Astrocyte (in vitro differentiated cells and primary cell): Measurements from ENCODE around the gene BLACAT1. TPM values are rescaled to one million over a fixed set of nuclear protein-coding genes. Genes with fewer than 3 reads are reported as not detected.

Experiments
- DNase-seq: peaks from one replicate; pipeline ENCODE4 v3.0.0-alpha.2; 2010; ENCODE audit warnings: low read depth
- FAIRE-seq: peaks from 2 replicates; lab custom pipeline; 2011; peaks lifted over from hg19 to GRCh38; lab: Jason Lieb, UNC
- H2AFZ ChIP-seq: 2 replicates; pipeline ENCODE4 v1.6.0; 2012; ENCODE audit warnings: low read depth, low read length, inconsistent platforms
- H3K27ac ChIP-seq: 2 replicates; pipeline ENCODE4 v1.5.1; 2011; ENCODE audit warnings: low read depth, low read length, inconsistent platforms
- H3K27me3 ChIP-seq: 2 replicates; pipeline ENCODE4 v1.6.0; 2011; ENCODE audit warnings: low read length, inconsistent platforms; ENCODE audit not compliant: insufficient read depth
- H3K36me3 ChIP-seq: 2 replicates; pipeline ENCODE4 v1.5.1; 2011; ENCODE audit warnings: low read length, inconsistent platforms; ENCODE audit not compliant: insufficient read depth
- H3K4me1 ChIP-seq: 2 replicates; pipeline ENCODE4 v1.5.1; 2011; ENCODE audit warnings: low read length, inconsistent platforms; ENCODE audit not compliant: insufficient read depth
- H3K4me2 ChIP-seq: 2 replicates; pipeline ENCODE4 v1.6.0; 2012; ENCODE audit warnings: low read length, inconsistent platforms
- H3K4me3 ChIP-seq: 2 replicates; pipeline ENCODE4 v1.5.1; 2011; ENCODE audit warnings: low read depth, mild to moderate bottlenecking, low read length, inconsistent platforms; ENCODE audit not compliant: insufficient read depth
- H3K79me2 ChIP-seq: 2 replicates; pipeline ENCODE4 v1.6.0; 2012; ENCODE audit warnings: mild to moderate bottlenecking, low read length, inconsistent platforms; ENCODE audit not compliant: insufficient read depth
- H3K9ac ChIP-seq: 2 replicates; pipeline ENCODE4 v1.6.0; 2012; ENCODE audit warnings: mild to moderate bottlenecking, low read length, inconsistent platforms
- H3K9me3 ChIP-seq: 2 replicates; pipeline ENCODE4 v1.5.1; 2012; ENCODE audit warnings: low read depth, mild to moderate bottlenecking, low read length, inconsistent platforms; ENCODE audit not compliant: insufficient read depth
- H4K20me1 ChIP-seq: 2 replicates; pipeline ENCODE4 v1.6.0; 2012; ENCODE audit warnings: low read length, inconsistent platforms; ENCODE audit not compliant: insufficient read depth
- H3K27ac Mint-ChIP-seq: one replicate; pipeline ENCODE4 v1.8.0; 2021; ENCODE audit warnings: mild to moderate bottlenecking, mixed read lengths; ENCODE audit not compliant: unreplicated experiment
- H3K27me3 Mint-ChIP-seq: one replicate; pipeline ENCODE4 v1.8.0; 2021; ENCODE audit warnings: low read depth, mixed read lengths; ENCODE audit not compliant: unreplicated experiment
- H3K36me3 Mint-ChIP-seq: one replicate; pipeline ENCODE4 v1.8.0; 2021; ENCODE audit warnings: low read depth, mixed read lengths; ENCODE audit not compliant: unreplicated experiment
- H3K4me1 Mint-ChIP-seq: one replicate; pipeline ENCODE4 v1.8.0; 2021; ENCODE audit warnings: low read depth, mixed read lengths; ENCODE audit not compliant: unreplicated experiment
- H3K4me3 Mint-ChIP-seq: one replicate; pipeline ENCODE4 v1.8.0; 2021; ENCODE audit warnings: mild to moderate bottlenecking, moderate library complexity, mixed read lengths; ENCODE audit not compliant: unreplicated experiment
- H3K9me3 Mint-ChIP-seq: one replicate; pipeline ENCODE4 v1.8.0; 2021; ENCODE audit warnings: mild to moderate bottlenecking, mixed read lengths; ENCODE audit not compliant: unreplicated experiment
- CTCF ChIP-seq: IDR thresholded peaks from 2 replicates; pipeline ENCODE4 v1.5.1; 2011; ENCODE audit warnings: low read depth, mild to moderate bottlenecking, inconsistent platforms, low read length, moderate library complexity; ENCODE audit not compliant: insufficient read depth
- EZH2 ChIP-seq: IDR thresholded peaks from 2 replicates; pipeline ENCODE4 v1.6.1; 2012; ENCODE audit warnings: mild to moderate bottlenecking, low read length, inconsistent platforms; ENCODE audit not compliant: insufficient read depth
- total RNA-seq: library from RNA; stranded (reverse); gene quantifications from 2 replicates; pipeline ENCODE4 v1.2.1, GENCODE V29; 2021

BLACAT1 gene
- total RNA-seq, 1 donor from 2014 or later = 2.2 TPM

GRCh38 chr1:205495237-205495823, 39.5 kb upstream of the BLACAT1 start:
- no peaks in the 10 kb centered on the region for H3K9me3 ChIP-seq
- no peaks in the 10 kb centered on the region for H3K36me3 Mint-ChIP-seq
- H3K36me3 ChIP-seq = no peaks in the 10 kb centered on the region
- H4K20me1 ChIP-seq = no peaks in the 10 kb centered on the region
- H3K4me1 Mint-ChIP-seq = peaks cover 23% of the 10 kb centered on the region
- FAIRE-seq = no peak
- H2AFZ ChIP-seq = no peak overlapping the region
- no peak overlapping the region for H3K4me3 ChIP-seq
- H3K9me3 Mint-ChIP-seq = no peaks in the 10 kb centered on the region
- no peak overlapping the region for H3K27ac ChIP-seq
- TF ChIP-seq EZH2 = no peak
- TF ChIP-seq CTCF = no peak
- H3K79me2 ChIP-seq = no peaks in the 10 kb centered on the region
- H3K4me2 ChIP-seq = no peak overlapping the region
- H3K27me3 Mint-ChIP-seq = peaks cover 34% of the 10 kb centered on the region
- no peak overlapping the region for H3K9ac ChIP-seq
- no peak overlapping the region for H3K4me3 Mint-ChIP-seq
- peaks cover 37% of the 10 kb centered on the region for H3K27me3 ChIP-seq
- H3K27ac Mint-ChIP-seq = no peak overlapping the region
- DNase-seq = no peak
- peaks cover 15% of the 10 kb centered on the region for H3K4me1 ChIP-seq

- Mint-ChIP-seq H3K9me3 (no peaks in the 10 kb centered on the region), H3K27ac (no peak overlapping the region)
- no peak for FAIRE-seq
Measured at GRCh38 chr1:205494115-205494514, 38.3 kb upstream of the BLACAT1 start.

More at GRCh38 chr1:205494115-205494514, 38.3 kb upstream of the BLACAT1 start:
- no peak overlapping the region for H3K4me2 ChIP-seq
- no peak for DNase-seq
- H3K9ac ChIP-seq = no peak overlapping the region
- no peak overlapping the region for H3K4me3 ChIP-seq
- peaks cover 40% of the 10 kb centered on the region for H3K27me3 ChIP-seq
- no peak overlapping the region for H2AFZ ChIP-seq
- peaks cover 40% of the 10 kb centered on the region for H3K27me3 Mint-ChIP-seq
- H3K4me1 Mint-ChIP-seq = peaks cover 25% of the 10 kb centered on the region
- no peaks in the 10 kb centered on the region for H4K20me1 ChIP-seq
- H3K79me2 ChIP-seq = no peaks in the 10 kb centered on the region
- H3K9me3 ChIP-seq = no peaks in the 10 kb centered on the region
- H3K36me3 ChIP-seq = no peaks in the 10 kb centered on the region
- no peak for TF ChIP-seq EZH2
- TF ChIP-seq CTCF = no peak
- no peak overlapping the region for H3K27ac ChIP-seq
- no peak overlapping the region for H3K4me3 Mint-ChIP-seq
- H3K4me1 ChIP-seq = peaks cover 15% of the 10 kb centered on the region
- no peaks in the 10 kb centered on the region for H3K36me3 Mint-ChIP-seq
